Retinal pigment epithelial cell (primary cell): ENCODE measurements around the gene CADPS2.

Source experiments
- DNase-seq: peaks from one replicate; pipeline ENCODE4 v3.0.0-alpha.2; 2010; ENCODE audit warnings: low read depth
- H3K4me3 ChIP-seq: 2 replicates; pipeline ENCODE4 v1.5.1; 2011; ENCODE audit warnings: mild to moderate bottlenecking, low read length, control low read depth, moderate library complexity
- TF ChIP-seq, protein P1 (sequence below): conservative IDR thresholded peaks from 2 replicates; pipeline ENCODE4 v1.5.1; 2011; ENCODE audit warnings: low read depth, low read length, control low read depth, inconsistent platforms

The CADPS2 gene

DNA sequence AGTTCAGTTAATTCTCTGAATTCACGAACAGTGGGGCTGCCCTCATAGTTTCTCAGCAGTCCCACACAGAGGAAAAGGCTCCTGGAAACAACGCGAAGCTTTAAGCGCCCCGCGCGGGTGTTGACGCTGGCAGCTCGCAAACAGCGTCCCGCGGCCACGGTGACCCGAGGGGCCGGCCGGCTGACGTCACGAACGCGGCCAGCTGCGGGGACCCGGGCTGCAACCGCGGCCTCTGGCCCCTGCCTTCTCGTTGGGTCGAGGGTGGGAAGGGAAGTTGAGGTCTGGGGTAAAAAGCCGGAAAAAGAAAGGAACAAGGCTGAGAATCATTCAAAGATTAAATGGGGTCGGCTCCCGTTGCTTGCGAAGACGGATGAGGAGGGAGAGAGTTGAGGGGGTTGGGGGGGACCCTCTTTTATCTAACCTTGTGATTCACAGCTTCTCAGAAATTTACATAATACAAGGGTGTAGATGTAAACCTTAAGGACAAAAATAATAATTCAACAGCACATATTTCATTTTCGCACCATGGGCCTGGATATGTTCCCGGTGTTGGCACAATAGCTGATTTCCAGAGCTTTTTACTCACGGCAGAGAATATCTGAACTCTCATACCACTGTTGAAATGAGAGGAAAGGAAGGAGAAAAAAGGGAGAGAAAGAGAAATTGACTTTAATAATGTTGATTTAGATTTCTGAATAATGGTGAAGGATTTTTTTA is 574.4 kb downstream of the CADPS2 start:
- no peak for DNase-seq
- TF ChIP-seq, protein P1, sequence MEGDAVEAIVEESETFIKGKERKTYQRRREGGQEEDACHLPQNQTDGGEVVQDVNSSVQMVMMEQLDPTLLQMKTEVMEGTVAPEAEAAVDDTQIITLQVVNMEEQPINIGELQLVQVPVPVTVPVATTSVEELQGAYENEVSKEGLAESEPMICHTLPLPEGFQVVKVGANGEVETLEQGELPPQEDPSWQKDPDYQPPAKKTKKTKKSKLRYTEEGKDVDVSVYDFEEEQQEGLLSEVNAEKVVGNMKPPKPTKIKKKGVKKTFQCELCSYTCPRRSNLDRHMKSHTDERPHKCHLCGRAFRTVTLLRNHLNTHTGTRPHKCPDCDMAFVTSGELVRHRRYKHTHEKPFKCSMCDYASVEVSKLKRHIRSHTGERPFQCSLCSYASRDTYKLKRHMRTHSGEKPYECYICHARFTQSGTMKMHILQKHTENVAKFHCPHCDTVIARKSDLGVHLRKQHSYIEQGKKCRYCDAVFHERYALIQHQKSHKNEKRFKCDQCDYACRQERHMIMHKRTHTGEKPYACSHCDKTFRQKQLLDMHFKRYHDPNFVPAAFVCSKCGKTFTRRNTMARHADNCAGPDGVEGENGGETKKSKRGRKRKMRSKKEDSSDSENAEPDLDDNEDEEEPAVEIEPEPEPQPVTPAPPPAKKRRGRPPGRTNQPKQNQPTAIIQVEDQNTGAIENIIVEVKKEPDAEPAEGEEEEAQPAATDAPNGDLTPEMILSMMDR = no peak
- H3K4me3 ChIP-seq = no peak overlapping the region

DNA sequence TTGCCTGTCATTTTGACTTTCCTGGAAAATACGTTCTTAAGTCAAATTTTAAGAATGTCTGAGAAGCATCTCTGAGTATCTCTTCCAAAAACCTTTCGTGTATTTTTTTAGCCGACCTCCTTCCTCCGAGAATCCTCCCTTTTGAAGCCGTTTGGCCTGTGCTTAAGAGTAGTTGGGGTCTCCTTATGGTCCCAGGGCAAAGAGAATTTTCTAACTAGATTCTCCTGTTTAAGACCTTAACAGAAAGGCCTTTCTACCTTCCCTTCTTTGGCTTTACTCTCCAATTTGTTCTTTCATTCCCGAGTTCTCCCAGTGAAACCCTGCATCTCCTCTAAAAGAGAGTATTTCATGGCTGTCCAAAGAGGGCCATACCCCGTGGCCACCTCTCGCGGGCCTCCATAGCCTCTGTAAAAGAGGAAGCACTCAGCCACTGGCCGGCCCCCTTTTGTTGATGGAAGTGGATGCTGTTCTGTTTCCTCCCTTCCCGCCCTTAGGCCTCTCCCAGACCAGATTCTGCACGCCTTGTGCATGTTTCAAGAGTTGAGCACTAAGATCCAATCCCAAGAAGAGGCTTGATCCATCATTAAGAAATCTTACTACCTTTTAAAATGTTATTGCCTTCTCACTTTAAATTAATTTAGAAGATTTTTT is 575.1 kb downstream of the CADPS2 start:
- TF ChIP-seq, protein P1 = no peak
- no peak for DNase-seq

DNA sequence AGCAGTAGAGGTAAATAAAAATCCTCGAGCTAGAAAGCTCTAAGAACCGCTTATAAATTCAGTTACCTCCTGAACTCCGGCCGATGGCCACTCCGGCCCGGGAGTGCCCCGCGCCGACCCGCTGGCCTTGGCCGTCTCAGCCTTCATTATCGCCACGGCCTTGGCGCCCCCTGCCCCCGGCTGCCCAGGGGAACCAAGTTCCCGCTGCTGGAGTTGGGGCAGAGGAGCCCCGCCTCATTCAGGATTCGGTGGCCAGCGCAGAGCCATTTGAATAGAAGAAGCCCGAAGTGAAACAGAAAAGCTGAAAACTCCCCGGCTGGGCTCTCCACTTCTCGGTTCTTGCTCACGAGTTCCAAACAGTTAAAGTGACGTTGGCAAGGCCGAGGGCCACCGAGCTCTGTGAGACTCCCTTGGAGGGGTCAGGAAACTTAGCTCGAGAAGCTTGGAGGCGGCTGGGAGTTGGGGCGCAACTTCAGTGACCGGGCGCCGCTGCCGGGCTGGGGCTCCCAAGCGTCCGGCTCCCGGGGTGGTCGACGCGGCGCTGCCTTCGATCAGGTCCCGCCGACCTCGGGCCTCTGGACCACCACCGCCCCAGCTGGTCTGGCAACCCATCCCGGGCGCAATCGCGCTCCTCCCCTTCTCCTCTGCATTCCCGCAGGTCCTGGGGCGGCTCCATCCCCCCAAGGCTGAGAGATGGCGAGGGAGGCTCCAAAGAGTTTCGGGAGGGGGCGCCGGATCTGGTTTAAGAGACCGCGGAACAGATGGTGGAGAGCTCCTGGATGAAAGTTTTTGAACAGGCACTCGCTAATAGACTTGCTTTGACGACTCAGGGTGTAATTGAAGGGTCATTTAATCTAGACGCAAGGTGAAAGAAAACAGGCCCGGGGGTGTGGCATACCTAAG is 575.9 kb downstream of the CADPS2 start:
- DNase-seq = no peak
- TF ChIP-seq, protein P1 = no peak
- H3K4me3 ChIP-seq = peak overlapping the region; percentile 37

More for the DNA sequence above, 575.1 kb downstream of the CADPS2 start:
- H3K4me3 ChIP-seq = no peak overlapping the region

DNA sequence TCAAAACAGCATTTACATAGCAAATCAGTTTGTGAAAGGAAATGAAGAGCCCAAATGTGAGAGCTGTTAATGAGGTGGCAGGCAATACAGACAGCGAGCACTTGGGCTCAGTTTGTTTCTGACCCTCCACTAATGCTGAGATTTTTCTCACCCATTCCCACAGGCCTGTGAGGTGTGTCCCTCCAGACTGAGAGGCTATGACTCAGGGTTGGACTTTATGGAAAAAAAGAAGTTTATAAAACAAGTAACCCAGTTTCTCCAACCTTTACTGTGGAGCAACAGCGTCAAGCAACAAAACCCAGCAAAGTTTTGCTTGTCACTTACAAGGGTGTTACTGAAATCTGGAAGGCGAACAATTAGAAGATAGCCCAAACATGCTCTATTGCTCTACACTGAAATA is 576.8 kb downstream of the CADPS2 start:
- DNase-seq = no peak
- TF ChIP-seq, protein P1 = no peak
- H3K4me3 ChIP-seq = no peak overlapping the region

DNA sequence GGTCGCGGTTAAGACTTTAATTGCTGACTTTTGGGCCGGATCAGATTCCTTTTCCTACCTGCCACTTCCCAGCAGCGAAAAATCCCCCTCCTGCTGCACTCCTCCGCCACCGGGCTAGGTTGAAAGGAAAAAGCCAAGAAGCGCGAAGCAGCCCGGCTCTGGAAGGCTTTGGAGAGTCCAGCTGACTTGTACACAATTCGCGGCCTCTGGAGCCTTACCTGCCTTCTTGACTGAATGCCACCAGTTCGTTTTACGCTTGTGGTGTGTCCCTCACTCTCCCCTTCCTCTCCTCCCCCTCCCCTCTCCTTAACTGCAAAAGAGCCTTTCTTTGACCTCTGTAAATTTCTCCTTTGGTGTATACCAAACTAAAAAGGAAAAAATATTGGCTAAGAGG is 579.0 kb downstream of the CADPS2 start:
- H3K4me3 ChIP-seq = no peak overlapping the region
- TF ChIP-seq, protein P1 = no peak
- DNase-seq = no peak

DNA sequence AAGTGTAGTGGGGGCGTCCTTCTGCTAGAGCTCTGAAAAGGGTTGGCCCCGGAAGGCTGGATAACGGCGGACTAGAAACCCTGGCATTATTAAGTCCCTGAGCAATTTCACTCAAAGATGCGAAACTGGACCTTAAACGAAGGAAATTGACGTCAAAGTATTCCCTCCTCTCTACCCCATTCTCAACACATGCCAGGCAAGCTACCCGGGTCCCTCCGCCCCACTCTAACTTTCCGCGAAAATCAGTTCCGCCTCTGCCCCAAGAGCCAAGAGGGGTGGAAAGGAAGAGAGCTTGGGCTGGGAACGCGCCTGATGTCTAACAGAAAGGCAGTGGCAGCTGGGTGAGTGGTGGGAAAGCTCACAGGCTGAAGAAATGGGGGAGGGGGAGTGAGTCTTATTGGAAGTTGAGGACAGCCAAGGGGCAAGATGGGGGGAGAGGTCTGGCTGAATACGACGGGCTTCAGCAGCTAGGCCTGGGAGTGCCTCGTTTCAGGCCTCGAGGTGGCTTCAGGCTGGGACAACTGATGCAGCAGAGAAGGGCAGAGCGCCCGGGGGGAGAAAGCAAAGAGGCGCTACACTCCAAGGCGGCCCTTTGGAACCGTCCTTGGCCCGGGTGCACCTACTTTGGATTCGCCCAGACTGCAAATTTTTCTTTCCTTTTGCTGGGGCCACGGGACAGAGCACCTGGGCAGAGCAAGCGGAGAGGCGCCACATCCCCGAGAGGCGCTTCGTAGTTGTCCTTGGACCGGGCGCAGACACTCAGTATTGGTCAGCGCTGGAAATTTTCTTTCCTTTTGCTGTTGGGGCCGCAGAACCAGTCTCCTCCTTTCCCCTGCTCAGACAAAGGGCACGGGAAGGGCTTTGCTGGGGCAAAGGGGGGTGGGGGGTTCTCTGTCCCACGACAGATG is 579.7 kb downstream of the CADPS2 start:
- no peak for DNase-seq
- no peak overlapping the region for H3K4me3 ChIP-seq
- TF ChIP-seq, protein P1 = no peak
